HG03432 (cell line): ENCODE data around the gene HEPHL1.

ENCODE experiments used
- ATAC-seq: cut with Tn5 transposase; IDR thresholded peaks from one replicate; pipeline ENCODE4 v1.9.1; 2021; ENCODE audit warnings: mild to moderate bottlenecking, moderate library complexity; ENCODE audit not compliant: unreplicated experiment

The HEPHL1 gene

GRCh38 chr11:94023856-94024255 is 2.7 kb downstream of the HEPHL1 start:
- no peak for ATAC-seq

GRCh38 chr11:94024547-94024946 is 3.4 kb downstream of the HEPHL1 start:
- no peak for ATAC-seq

- ATAC-seq, result no peak
These were observed 4.7 kb downstream of the HEPHL1 start for GRCh38 chr11:94025690-94026394.

DNA sequence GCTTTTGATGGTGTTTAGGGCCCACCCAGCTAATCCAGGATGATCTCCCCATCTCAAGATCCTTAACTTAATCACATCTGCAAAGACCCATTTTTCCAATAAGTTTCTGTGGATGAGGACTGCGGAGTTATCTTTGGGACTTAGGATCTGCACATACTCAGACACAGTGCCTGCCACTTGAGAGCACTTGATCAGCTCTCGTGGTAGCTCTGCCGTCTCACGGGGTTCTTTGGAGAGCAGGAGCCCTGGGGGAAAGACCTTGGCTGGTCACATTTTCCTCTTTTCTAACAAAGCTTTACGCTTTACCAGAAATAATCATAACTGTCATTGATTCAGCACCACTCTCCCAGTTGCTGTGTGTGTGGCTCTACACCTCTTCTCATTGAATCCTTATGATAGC is 6.1 kb downstream of the HEPHL1 start:
- no peak for ATAC-seq

DNA sequence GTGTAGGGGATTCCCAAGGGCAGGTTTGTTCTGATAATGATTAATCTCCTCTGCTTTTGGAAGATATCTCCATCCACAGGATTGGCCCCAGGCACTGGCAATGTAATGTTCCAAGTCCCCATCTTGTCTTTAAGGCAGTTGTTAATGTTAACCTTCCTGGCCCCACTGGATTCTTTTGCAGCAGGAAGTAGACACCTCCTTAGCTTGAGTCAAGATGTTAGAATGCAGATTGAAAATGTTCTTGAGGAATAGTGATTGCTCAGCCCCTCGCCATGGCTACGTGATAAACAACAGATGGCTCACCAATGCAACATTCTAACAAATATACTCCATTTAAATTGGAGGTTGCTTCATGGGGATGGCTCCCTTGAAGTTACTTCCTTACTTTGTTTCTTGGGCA is 7.3 kb downstream of the HEPHL1 start:
- ATAC-seq, result no peak

GRCh38 chr11:94030059-94030458 is 8.9 kb downstream of the HEPHL1 start:
- no peak for ATAC-seq

DNA sequence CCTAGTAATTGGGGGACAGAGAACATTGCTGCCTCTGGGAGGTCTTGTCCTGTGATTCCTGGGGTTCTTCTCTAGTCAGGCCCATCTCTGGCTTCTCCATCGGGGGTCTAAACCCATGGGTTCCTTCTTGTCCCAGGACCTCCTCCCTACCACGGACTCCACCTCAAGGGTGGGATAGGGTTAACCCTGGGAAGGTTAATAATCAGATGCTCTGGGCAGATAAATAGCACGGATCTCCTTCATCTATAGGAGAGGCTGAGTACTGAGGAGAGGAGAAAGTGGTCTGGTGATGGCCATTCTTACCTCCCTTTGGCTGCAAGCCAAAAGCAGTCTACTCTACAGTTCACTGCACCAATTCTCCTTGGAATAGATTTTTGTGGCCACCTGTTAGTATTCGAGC is 10.5 kb downstream of the HEPHL1 start:
- no peak for ATAC-seq

DNA sequence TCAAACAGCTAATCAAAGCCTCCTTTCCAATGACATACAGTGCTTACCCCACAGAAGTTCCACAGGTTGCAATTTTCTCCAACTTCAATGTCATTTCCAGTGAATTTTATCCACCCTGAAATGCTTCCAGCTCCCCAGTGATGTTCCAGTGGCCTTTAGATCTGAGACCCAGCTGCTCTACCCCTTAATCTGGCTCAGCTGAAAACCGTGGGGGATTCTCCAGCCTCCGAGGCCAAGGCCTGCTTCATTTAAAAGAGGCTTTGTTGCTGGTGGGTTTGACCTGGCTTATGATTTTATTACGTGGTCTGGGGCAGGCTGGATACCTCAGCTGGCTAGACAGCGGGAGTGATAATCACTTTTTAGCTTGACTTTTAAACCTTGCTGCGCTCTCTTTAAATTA is 10.9 kb downstream of the HEPHL1 start:
- ATAC-seq, result no peak

DNA sequence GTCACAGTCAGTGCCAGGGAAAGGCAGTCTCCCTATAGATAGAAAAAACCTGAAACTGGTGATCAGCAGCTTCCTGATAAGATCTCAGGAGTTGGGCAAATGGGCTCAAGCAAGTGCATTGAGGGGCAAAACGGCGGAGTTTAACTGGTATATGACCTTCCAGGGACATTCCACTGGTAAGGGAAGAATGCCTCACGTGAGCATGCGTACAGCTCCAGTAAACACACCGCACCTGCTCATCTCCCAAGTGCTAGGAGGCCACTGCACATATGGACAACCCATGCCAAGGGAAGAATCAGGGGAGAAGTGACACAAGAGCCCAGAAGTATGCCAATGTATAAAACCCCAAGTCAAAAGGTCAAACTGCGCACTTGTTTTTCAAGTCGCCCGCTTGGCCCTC is 11.6 kb downstream of the HEPHL1 start:
- ATAC-seq, result no peak

- ATAC-seq, result no peak
These were observed 13.1 kb downstream of the HEPHL1 start for GRCh38 chr11:94034207-94034606.

GRCh38 chr11:94036096-94036495 is 14.9 kb downstream of the HEPHL1 start:
- ATAC-seq, result no peak

- no peak for ATAC-seq
These were observed 22.1 kb downstream of the HEPHL1 start for GRCh38 chr11:94043241-94043640.

GRCh38 chr11:94046796-94047195 is 25.6 kb downstream of the HEPHL1 start:
- ATAC-seq, result no peak

GRCh38 chr11:94048032-94048709 is 27.0 kb downstream of the HEPHL1 start:
- ATAC-seq, result no peak

DNA sequence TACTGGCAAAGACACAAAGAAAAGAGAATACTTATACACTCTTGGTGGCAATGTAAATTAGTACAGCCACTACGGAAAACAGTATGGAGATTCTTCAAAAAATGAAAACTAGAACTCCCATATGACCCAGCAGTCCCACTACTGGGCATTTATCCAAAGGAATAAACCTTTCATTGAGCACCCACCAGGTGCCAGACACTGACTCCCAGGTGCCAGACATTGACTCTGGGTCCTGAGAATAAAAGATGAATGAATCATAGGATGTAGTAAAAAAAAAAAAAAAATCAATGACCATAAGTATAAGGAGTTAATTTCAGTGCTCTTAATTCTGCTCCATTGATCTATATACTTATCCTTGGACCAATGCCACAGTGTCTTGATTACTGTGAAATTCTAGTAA is 28.2 kb downstream of the HEPHL1 start:
- no peak for ATAC-seq

DNA sequence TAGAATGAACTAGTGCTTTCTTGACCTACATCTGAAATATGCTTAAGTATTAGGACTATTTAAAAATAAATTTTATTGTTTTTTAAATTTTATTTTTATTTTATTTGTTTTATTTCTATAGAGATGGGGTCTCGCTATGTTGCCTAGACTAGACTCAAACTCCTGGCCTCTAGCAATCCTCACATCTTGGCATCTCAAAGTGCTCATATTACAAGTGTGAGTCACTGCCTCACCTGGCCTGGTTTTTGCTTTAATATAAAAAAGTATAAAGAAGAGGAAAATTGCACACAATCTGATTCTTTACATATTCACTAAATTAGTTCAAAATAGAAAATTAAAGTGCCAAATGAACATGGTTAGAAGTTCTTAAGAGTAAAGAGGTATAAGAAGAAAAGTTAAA is 37.5 kb downstream of the HEPHL1 start:
- no peak for ATAC-seq

GRCh38 chr11:94059065-94059464 is 37.9 kb downstream of the HEPHL1 start:
- ATAC-seq, result no peak

DNA sequence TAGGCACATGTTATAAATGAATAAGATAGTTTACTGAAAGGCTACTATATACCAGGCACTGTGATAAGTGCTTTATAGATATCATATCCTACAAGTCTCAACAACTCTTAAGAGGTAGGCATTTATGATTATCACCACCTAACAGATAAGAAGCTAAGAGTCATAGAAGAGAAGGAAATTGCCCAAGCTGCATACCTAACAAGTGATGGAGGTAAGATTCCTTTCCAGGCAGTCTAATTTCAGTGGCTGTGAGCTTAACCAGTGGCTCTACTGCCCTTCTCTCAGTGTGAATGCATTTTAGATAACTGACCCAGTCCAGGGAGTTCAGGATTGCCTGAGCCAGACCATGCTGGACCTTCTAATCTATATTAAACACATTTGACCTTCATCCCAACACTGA is 39.2 kb downstream of the HEPHL1 start:
- no peak for ATAC-seq

DNA sequence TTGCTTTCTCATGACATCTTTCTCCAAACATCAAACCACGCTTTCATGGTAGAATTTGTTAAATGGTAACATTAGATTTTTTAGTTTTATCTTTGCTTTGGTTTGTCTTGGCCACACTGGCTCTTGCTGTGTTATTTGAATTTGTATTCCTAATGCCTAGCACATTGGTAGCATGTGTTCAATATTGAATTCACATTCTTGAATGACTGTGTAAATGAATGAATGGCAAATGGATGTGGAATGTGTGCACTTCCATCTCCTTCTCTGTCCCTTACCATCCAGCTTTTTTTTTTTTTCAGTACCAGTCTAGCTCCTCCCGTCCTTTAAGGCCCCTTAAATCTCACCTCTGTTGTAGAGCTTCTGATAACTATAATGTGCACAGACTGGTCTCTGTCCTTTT is 41.2 kb downstream of the HEPHL1 start:
- ATAC-seq, result no peak

DNA sequence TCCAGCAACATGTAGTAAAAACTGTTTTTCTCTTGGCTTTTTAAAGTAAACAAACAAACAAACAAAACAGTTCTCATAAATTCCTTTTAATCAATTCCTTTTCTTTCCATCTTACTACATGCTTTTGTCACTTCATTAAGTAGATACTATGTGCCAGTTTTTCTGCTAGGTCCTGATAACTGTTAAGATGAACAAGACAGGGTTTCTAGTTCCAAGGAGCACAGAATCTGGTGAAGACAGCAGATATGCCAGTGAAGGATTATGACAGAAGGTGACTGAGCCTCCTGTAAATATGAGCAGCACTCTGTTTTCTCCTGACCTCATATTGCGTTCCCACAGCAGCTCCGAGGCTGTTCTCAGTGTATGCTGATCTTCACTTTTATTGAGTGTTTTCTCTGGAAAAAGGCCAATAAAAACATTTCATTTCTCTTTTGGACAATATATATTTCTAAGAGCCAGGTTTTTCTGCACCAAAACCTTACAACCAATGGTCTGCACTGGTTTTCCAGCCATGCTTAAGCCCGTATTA is 45.8 kb downstream of the HEPHL1 start:
- no peak for ATAC-seq

DNA sequence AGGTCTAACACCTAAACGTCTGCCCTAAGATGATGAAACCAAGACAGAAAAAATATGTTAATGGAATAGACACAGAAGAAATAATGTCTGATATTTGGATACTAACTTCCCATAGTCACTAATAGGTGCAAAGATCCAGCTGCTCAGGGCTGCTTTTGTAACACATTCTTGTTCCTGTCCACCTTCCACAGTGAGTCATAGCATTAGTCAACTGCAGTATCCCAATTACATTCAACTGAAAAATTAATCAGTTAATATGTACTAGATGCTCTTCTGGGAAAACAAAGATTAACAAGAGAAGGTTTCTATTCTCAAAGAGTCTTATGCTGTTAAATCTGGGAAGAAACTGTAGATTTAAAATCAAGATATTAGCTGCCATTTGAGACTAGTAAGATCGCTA is 47.6 kb downstream of the HEPHL1 start:
- ATAC-seq, result no peak

GRCh38 chr11:94077552-94078293 is 56.6 kb downstream of the HEPHL1 start:
- no peak for ATAC-seq
